ENCODE measurements around the gene RASD2. TPM values are rescaled to one million over a fixed set of nuclear protein-coding genes. Genes with fewer than 3 reads are reported as not detected.

RASD2 gene
- total RNA-seq, 1 donor from 2014 or later, result not detected

DNA sequence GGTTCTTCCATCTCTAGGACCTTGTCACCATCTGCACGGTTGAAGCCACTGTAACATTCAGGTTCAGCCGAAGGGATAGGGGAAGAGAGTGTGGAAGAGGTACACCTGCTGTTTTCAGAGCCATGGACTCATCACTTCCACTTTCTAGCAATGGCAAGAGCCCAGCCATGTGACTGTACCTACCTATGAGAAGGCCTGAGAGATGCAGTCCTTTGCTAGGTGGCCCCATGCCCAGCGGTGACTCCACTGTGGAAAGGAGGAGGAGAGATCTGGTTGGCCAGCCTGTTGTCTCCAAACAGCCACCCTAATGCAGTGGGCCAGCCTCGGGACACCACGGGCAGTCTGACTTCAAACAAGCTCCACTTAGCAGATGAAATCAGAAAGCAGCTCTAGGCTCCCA is 16.0 kb downstream of the RASD2 start:
- DNase-seq (ENCODE audit: low spot score) (no peak), ATAC-seq (no peak)

DNA sequence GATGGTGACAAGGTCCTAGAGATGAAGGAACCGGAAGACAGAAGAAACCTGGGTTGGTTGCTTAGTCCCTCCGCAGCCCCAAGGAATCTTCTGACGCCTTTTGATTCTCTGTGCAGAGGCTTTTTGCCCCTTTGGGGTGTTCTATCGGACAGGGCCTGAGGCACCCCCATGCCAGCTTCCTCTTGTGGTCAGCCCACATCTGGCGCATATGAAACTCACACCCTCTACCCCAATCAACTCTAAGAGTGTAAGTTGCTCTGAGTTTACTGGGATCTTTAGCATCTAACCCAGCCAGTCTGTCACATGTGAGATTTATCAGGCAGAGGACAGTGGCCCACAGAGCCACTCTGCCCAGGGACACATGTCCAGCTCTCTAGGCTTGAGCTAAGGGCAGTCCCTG is 17.4 kb downstream of the RASD2 start:
- no peak for ATAC-seq

GRCh38 chr22:35558719-35559118 is 18.1 kb downstream of the RASD2 start:
- ATAC-seq (no peak), DNase-seq (ENCODE audit: low spot score) (no peak)

More for the DNA sequence above, 17.4 kb downstream of the RASD2 start:
- no peak for DNase-seq (ENCODE audit: low spot score)

DNA sequence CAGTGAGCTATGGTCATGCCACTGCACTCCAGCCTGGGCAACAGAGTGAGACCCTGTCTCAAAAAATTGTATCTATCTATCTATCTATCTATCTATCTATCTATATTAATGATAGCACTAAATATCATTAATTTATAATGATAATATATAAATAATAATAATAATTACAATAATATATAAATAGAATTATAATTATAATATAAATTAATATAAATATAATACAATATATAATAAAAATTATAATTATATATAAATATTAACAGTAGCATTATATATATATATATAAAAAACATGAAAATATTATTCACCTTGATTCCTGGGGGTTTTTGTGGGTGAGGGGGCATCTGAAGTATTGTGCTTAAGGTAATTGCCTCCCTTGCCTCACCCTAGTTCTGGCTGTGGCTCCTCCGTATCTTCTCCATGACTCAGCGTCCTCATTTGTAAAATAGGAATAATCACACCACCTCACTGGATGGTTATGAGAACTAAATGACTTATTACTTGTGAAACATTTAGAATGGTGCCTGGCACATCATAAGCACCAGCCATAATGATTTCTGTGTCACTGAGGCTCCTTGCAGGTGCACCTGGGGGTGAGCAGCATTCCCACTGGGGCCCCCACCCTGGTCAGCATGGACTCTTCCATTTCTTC is 18.8 kb downstream of the RASD2 start:
- DNase-seq (ENCODE audit: low spot score) (no peak), ATAC-seq (no peak)

- ATAC-seq (no peak), DNase-seq (ENCODE audit: low spot score) (no peak)
Observed at GRCh38 chr22:35560366-35560765, 19.7 kb downstream of the RASD2 start.

- ATAC-seq (no peak), DNase-seq (ENCODE audit: low spot score) (no peak)
Observed at GRCh38 chr22:35560824-35561223, 20.2 kb downstream of the RASD2 start.

DNA sequence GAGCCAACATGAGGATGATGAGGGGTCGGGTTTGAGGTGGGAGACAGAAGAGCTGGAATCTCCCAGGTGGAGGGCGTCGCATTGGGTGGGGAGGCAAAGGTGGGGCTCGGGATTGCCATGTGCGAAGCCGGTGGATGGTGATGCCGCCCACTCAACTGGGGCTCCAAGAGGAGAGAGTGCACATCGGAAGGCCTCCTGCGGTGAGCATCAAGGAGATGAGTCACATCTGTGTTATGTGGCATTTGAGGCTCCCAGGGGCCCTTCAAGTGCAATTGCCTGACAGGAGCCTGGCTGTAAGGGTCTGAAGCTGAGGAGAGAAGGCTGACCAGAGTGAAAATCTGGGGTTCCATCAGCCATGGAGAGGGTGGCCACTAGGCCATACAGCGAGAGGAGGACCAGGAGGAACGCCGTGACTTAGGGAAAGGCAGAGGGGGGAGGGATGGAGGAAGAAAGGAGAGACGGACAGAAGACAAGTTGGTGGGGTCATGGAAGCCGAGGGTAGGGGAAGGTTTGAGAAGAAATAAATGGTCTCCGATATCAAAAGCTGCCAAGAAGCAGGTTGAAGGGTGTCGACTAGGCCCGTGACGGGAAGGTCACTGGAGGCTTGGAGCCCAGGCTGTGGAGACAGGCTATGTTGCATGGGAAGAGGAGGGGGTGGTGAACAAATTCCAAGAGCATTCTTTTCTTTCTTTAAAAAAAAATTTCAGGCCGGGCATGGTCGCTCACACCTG is 21.3 kb downstream of the RASD2 start:
- ATAC-seq (no peak), DNase-seq (ENCODE audit: low spot score) (no peak)

- ATAC-seq (no peak), DNase-seq (ENCODE audit: low spot score) (no peak)
Observed at GRCh38 chr22:35563211-35563610, 22.6 kb downstream of the RASD2 start.

DNA sequence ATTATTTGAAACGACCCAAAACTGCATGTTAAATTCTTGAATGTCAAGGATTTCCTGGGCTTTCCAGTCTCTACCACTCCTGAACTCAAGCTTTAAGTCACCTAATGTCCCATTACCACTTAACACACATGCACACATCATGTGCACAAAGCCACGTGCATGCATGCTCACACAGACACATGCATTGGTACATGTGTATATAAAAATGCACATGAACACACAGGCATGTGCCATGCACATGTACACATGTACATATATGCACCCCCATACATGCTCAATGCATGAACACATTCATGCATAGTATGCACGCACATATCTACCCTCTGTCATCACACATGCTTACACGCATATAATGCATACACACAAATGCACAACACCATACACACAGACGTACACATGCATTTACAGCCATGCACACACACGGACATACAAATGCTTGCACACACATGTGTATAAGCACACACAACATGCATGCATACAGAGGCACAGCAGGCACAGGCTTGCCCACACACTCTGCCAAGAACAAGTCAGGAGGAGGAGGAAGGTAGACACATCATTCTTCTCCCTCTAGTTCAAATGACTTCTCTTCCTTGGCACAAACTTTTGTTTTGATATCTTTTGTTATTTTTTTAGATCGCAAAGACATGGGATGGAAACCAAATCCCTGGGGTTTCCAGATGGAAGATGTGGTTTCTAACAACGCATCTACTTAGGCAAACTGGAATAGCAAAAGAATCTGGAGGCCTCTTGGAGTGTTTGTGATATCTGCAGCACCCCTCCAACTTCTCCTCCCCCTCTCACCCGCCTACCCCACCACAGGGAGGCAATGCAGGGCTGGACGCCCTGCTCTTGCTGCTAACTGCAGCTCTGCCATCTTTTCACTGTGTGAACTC is 24.6 kb downstream of the RASD2 start:
- ATAC-seq, result no peak
- no peak for DNase-seq (ENCODE audit: low spot score)

DNA sequence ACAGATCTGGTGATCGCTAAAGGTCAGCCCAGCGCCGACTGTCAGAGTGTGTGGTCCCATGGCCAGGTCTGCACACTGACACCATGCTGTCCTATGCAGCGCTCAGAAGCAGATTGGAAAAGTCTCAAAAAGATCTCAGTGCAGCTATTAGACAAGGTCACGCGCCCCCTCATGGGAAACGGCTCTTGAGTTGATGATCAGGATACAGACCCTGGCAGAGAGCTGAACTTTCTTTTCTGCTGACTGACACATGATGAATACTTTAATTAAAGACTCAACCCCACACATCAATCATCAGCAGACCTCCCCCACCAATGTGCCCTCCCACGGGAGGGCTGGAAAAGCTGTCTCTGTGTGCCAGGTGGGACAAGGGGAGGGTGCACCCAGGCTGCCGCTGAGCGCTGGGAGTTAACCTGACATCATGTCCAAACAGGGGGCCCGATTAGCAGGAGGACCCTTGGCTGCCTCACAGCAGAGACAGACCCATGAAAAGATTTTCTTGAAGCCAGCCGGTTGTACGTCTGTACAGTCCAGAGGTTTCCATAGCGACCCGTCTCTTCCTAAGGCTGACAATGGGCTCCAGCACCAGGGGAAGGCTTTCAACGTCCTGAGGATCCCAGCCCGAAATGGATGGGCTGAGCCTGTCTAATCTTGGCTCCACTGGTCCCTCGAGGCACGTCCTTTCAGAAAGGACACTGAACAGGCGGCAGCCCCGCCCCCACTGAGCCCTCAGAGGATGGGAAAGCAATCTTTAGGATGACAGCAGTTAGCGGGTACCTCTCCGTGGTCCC is 26.9 kb downstream of the RASD2 start:
- no peak for DNase-seq (ENCODE audit: low spot score)
- no peak for ATAC-seq

DNA sequence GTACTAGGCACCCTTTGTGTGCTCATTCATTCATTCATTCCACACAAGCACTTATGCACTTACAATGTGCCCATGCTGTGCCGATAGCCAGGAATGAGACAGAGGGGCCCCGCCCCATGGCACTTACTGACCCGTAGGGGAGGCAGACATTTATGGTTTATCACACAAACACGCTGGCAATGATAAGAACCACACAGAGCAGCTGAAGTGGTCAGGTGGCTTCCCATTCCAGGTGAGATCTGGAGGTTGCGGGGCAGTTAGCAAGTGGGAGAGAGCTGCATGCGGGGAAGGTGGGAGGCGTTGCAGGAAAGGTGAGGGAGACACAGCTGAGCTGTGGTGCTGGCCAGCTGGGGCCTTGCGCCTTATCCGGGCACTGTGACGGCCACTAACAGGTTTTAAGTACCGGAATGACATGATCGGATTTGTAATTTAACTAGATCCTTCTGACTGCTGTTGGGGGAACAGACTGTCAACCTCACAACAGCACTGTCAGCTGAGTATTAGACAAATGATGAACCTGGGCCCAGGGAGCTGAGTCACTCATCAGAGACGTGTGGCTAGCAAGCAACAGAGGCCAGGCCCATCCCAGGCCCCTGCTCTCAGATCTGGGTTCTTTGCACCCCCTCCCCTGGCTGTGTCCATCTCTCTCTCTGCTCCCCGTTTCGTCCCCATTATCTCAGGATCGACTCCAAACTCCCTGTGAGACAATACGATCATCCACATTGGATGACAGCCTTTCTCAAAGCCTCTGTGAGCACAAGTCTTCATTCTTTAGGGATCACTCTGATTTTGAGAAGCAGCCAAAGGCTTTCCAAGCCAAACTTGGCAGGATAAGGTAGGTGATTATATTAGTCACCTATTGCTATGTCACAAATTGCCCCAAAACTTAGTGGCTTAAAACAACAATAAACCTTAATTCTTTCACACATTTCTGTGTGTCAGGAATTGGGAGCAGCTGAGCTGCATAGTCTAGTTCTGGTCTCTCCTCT is 28.4 kb downstream of the RASD2 start:
- ATAC-seq (no peak), DNase-seq (ENCODE audit: low spot score) (no peak)

DNA sequence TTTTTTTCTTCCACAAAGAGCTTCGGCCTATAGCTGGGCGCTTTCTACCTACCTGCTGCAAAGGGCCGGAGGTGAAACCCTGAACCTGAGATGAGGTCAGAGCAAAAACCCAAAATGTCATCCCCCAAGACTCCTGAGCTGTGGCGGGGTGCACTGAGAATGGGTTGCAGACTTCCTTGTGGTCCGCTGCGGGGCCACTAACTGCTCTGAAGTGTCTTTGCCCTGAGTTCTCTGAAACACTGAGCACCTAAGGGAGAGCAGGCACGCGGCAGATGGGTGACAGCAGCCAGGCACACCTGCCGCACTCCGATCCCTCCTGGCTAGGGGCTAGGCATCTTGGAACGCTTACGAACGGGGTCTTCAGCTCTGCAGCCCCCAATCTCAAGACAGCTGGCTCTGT is 29.3 kb downstream of the RASD2 start:
- ATAC-seq (no peak), DNase-seq (ENCODE audit: low spot score) (no peak)

DNA sequence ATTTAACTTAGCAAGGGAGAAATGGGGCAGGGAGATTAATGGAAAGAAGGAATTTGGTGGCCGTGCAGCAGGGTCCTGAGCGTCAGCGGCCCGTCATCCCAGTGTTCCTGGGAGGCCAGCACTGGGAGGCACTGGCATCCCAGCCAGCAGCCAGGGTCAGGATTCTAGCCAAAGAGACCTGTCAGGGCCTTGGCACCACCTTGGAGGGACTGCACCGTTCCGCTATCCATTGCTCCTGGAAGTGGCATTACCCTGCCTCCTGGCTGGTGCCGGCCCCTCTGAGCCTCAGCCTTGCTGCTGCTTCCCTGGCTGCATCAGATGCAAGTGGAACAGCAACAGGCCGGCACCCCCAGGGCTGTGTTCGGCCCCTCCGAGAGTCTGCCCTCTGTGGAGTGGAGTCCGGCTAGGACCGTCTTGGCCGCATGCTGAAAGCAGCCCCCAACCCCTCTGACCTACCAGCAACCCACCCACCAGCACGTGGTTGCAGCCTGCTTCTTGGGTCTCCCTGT is 30.1 kb downstream of the RASD2 start:
- ATAC-seq (no peak), DNase-seq (ENCODE audit: low spot score) (no peak)

DNA sequence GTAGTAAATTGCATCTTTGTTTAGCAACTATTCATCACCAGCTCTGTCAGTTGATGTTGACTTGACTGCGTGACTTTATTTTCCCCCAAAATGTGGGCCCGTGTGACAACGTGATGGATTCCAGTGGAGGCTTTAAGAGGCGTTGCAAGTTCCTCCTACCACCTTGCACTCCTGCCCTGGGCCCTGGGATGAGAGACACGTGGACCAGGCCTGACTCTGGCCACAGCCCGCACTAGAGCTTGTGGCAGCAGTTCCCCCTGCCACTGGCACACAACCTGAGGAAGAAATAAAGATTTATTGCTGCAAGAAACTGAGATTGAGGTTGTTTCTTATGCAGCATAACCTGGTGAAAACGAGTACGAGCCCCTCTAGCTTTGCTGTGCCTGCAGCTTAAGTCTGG is 31.9 kb downstream of the RASD2 start:
- no peak for DNase-seq (ENCODE audit: low spot score)
- ATAC-seq, result no peak

DNA sequence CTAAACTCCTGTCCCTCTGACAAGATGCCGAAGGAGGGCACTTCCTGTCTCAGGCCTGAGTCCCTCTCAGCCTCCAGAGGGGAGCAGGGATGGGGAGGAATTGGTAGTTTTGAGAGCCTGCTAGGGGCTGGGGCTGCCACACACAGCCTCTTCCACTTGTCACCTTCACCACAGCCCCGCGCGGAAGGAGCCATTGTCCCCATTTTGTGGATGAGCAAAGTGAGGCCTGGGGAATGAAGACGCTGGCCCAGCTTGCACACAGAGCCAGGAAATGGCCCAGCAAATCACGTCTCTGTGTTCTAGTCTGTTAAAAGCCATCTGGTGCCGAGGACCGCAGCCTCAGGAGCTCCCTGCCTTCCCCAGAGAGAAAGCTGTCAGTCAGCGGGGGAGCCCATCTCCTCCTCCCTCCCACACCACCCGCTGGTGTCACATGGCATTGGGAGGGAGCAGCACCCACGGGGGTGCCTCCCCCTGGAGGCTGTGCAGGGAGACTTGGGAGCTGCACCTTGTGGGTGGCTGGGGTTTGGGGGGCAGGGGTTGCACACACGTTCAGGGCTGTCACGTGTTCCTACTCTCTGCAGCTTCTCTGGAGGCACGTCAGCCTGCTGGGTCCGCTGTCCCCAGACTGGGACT is 34.6 kb downstream of the RASD2 start:
- ATAC-seq (no peak), DNase-seq (ENCODE audit: low spot score) (no peak)

GRCh38 chr22:35576671-35577070 is 36.0 kb downstream of the RASD2 start:
- DNase-seq (ENCODE audit: low spot score), result no peak

DNA sequence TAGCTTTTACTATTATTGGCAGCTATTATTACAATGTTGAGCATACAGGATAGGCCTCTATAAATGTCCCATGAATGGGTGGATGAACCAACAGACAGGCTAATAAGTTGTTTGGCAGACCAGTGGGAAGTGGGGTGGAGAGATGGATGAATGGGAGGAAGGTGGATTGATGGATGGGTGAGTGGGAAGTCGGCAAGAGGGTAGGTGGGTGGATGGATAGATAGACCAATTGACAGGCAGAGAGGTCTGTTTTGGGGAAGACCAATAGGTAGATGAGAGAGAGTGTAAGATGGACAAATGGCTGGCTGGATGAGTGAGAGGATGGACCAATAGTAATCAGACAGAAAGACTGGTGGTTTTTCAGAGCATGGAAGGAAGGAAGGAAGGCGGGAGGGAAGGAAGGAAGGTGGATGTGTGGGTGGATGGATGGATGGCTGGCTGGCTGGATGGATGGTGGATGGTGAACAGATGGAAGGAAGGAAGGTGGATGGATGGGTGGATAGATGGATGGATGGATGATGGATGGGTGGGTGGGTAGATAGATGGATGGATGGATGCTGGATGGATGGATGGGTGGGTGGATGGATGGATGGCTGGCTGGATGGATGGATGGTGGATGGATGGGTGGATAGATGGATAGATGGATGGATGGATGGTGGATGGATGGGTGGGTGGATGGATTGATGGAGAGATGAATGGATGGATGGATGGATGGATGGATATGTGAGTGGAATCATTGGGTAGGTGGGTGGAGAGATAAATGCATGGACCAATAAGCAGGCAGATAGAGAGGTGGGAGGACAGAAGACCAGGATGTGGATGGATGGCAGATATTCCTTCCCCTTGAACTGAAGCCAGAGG is 37.4 kb downstream of the RASD2 start:
- no peak for ATAC-seq

More at GRCh38 chr22:35576671-35577070, 36.0 kb downstream of the RASD2 start:
- no peak for ATAC-seq

More for the DNA sequence above, 37.4 kb downstream of the RASD2 start:
- no peak for DNase-seq (ENCODE audit: low spot score)
